Keratinocyte (primary cell): ENCODE results near the gene TNPO2. TPM values are rescaled to one million over a fixed set of nuclear protein-coding genes. Genes with fewer than 3 reads are reported as not detected.

Source experiments
- DNase-seq: peaks from one replicate; pipeline ENCODE4 v3.0.0-alpha.2; 2011; ENCODE audit warnings: low read depth, missing footprints, low spot score
- FAIRE-seq: peaks from 2 replicates; lab custom pipeline; 2011; peaks lifted over from hg19 to GRCh38; lab: Jason Lieb, UNC
- H2AFZ ChIP-seq: 2 replicates; pipeline ENCODE4 v1.6.0; 2012; ENCODE audit warnings: low read length, control low read depth, inconsistent platforms; ENCODE audit not compliant: control insufficient read depth
- H3K27ac ChIP-seq: 2 replicates; pipeline ENCODE4 v1.5.1; 2011; ENCODE audit warnings: low read length; ENCODE audit not compliant: control insufficient read depth, insufficient read depth
- H3K27me3 ChIP-seq: 3 replicates; pipeline ENCODE4 v1.6.0; 2011; ENCODE audit warnings: low read length; ENCODE audit not compliant: control insufficient read depth, insufficient read depth; ENCODE audit errors: extremely low read depth
- H3K36me3 ChIP-seq, 2 experiments: 2 replicates in 1 of 2; 3 replicates in 1 of 2; pipeline ENCODE4 v1.5.1; 2011; ENCODE audit warnings: low read length in 2 of 2, mild to moderate bottlenecking in 1 of 2; ENCODE audit not compliant: control insufficient read depth in 2 of 2, insufficient read depth in 2 of 2; ENCODE audit errors: extremely low read depth in 1 of 2
- H3K4me1 ChIP-seq: 3 replicates; pipeline ENCODE4 v1.5.1; 2011; ENCODE audit warnings: low read length; ENCODE audit not compliant: control insufficient read depth, insufficient read depth; ENCODE audit errors: extremely low read depth
- H3K4me2 ChIP-seq: 3 replicates; pipeline ENCODE4 v1.6.0; 2011; ENCODE audit warnings: low read depth, low read length; ENCODE audit not compliant: control insufficient read depth, insufficient read depth; ENCODE audit errors: extremely low read depth
- H3K4me3 ChIP-seq, 3 experiments: fragments of 200-600 bp in 1 of 3; sonication (generic) in 1 of 3; 2 replicates in 2 of 3; 3 replicates in 1 of 3; pipeline ENCODE4 v1.5.1; 2011 to 2016; ENCODE audit warnings: low read length in 3 of 3, mild to moderate bottlenecking in 3 of 3, control low read depth in 2 of 3, inconsistent platforms in 1 of 3, low read depth in 1 of 3, mixed read lengths in 1 of 3, mixed run types in 1 of 3, moderate library complexity in 1 of 3; ENCODE audit not compliant: control insufficient read depth in 2 of 3, insufficient read depth in 2 of 3; ENCODE audit errors: extremely low read depth in 1 of 3
- H3K79me2 ChIP-seq: 2 replicates; pipeline ENCODE4 v1.6.0; 2012; ENCODE audit warnings: low read length; ENCODE audit not compliant: control insufficient read depth, insufficient read depth
- H3K9ac ChIP-seq: 3 replicates; pipeline ENCODE4 v1.6.0; 2011; ENCODE audit warnings: low read length; ENCODE audit not compliant: control insufficient read depth, insufficient read depth; ENCODE audit errors: extremely low read depth
- H3K9me1 ChIP-seq: 3 replicates; pipeline ENCODE4 v1.6.0; 2011; ENCODE audit warnings: low read length; ENCODE audit not compliant: control insufficient read depth, insufficient read depth; ENCODE audit errors: extremely low read depth
- H3K9me3 ChIP-seq: 2 replicates; pipeline ENCODE4 v1.5.1; 2012; ENCODE audit warnings: low read depth, low read length; ENCODE audit not compliant: control insufficient read depth
- H4K20me1 ChIP-seq: 3 replicates; pipeline ENCODE4 v1.6.0; 2011; ENCODE audit warnings: low read length; ENCODE audit not compliant: control insufficient read depth, insufficient read depth; ENCODE audit errors: extremely low read depth
- EZH2 ChIP-seq: IDR thresholded peaks from one replicate; pipeline ENCODE4 v1.6.1; 2012; ENCODE audit warnings: inconsistent platforms, mild to moderate bottlenecking, low read length, moderate library complexity
- dilution Hi-C: fragments of 300-500 bp; cut with MboI; formaldehyde crosslinking; loops from one replicate; pipeline ENCODE4 v1.7.0; 2020; ENCODE audit warnings: low sequenced_read_pairs; ENCODE audit not compliant: extremely low pct_ligation_motif_present
- polyA plus RNA-seq, 5 experiments: library from polyadenylated mRNA; depleted of rRNA in 3 of 5; stranded (reverse) in 3 of 5; stranded (forward) in 1 of 5; unstranded in 1 of 5; fragments of >200 nt; gene quantifications; 1 replicate in 1 of 5; 2 replicates in 3 of 5; 3 replicates in 1 of 5; pipeline versions ENCODE4 v1.2.1 to v1.2.3, GENCODE V29; 2011 to 2012; ENCODE audit warnings: missing spikeins in 2 of 5, low read depth in 1 of 5, low replicate concordance in 1 of 5
- TF ChIP-seq, protein P1 (sequence below), 3 experiments: IDR thresholded peaks in 1 of 3; conservative IDR thresholded peaks in 1 of 3; optimal IDR thresholded peaks in 1 of 3; 2 replicates in 2 of 3; 3 replicates in 1 of 3; pipeline versions ENCODE3 to v1.5.1; 2011; ENCODE audit warnings: low read length in 3 of 3, mild to moderate bottlenecking in 3 of 3, moderate library complexity in 2 of 3, control low read depth in 1 of 3, inconsistent platforms in 1 of 3; ENCODE audit not compliant: insufficient read depth in 2 of 3; ENCODE audit errors: extremely low read depth in 1 of 3

The TNPO2 gene
- polyA plus RNA-seq, 1 donor (not counting 4 experiments of a cell fraction or from before 2014, with no cell fraction given), result 75.3 TPM

DNA sequence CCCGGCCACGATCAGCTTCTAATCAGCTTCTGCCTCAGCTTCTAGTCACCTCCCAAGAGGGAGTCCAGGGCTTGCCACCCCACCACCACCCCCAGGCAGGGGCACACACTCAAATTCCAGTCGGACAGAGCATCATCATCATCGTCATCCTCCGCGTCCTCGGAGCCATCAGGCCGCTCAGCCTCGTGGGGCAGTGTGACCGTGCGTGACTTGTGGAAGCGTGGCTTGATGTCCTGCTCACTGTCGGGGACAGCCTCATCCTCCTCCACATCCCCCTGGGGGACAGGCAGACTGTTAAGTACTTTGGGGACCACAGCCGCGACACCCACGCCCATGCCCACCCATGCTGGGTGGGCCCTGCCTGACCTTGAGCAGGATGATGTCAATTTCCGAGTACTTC lies 12.5 kb downstream of the TNPO2 start:
- FAIRE-seq, result no peak
- Histone ChIP-seq H3K36me3 (peaks cover 49 to 60% of the 10 kb centered on the region in 2 experiments), H3K9me1 (no peaks in the 10 kb centered on the region), H3K4me1 (no peaks in the 10 kb centered on the region), H2AFZ (no peak overlapping the region), H3K4me3 (no peak overlapping the region), H3K79me2 (peaks cover 27% of the 10 kb centered on the region), H3K27ac (no peak overlapping the region), H3K4me2 (no peak overlapping the region), H4K20me1 (peaks cover 4% of the 10 kb centered on the region), H3K27me3 (no peaks in the 10 kb centered on the region), H3K9me3 (no peaks in the 10 kb centered on the region), H3K9ac (no peak overlapping the region)
- dilution Hi-C loops, result no loop called here
- DNase-seq, result no peak
- TF ChIP-seq, protein P1, sequence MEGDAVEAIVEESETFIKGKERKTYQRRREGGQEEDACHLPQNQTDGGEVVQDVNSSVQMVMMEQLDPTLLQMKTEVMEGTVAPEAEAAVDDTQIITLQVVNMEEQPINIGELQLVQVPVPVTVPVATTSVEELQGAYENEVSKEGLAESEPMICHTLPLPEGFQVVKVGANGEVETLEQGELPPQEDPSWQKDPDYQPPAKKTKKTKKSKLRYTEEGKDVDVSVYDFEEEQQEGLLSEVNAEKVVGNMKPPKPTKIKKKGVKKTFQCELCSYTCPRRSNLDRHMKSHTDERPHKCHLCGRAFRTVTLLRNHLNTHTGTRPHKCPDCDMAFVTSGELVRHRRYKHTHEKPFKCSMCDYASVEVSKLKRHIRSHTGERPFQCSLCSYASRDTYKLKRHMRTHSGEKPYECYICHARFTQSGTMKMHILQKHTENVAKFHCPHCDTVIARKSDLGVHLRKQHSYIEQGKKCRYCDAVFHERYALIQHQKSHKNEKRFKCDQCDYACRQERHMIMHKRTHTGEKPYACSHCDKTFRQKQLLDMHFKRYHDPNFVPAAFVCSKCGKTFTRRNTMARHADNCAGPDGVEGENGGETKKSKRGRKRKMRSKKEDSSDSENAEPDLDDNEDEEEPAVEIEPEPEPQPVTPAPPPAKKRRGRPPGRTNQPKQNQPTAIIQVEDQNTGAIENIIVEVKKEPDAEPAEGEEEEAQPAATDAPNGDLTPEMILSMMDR (optimal IDR thresholded peaks at IDR 0.05 in 1 of 3, IDR thresholded peaks at IDR 0.05 in 1 of 3, conservative IDR thresholded peaks at IDR 0.05 in 1 of 3; ENCODE audit: extremely low read depth in 1 of 3, insufficient read depth in 2 of 3, low read length in 3 of 3), result no peak
- no peak for TF ChIP-seq EZH2

DNA sequence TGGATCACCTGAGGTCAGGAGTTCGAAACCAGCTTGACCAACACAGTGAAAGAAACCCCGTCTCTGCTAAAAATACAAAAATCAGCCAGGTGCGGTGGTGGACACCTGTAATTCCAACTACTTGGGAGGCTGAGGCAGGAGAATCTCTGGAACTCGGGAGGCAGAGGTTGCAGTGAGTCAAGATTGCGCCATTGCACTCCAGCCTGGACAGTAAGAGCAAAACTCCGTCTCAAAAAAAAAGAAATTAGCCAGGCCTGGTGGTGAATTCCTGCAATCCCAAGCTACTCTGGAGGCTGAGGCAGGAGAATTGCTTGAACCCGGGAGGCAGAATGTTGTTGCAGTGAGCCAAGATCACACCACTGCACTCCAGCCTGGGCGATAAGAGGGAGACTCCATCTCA lies 15.1 kb downstream of the TNPO2 start:
- no peaks in the 10 kb centered on the region for H4K20me1 ChIP-seq
- H3K9me3 ChIP-seq, result no peaks in the 10 kb centered on the region
- DNase-seq (no peak), FAIRE-seq (no peak)
- H3K9ac ChIP-seq, result no peak overlapping the region
- no peak overlapping the region for H3K27ac ChIP-seq
- H3K9me1 ChIP-seq, result no peaks in the 10 kb centered on the region
- no peaks in the 10 kb centered on the region for H3K4me1 ChIP-seq
- no peak for TF ChIP-seq EZH2
- TF ChIP-seq, protein P1 (optimal IDR thresholded peaks at IDR 0.05 in 1 of 3, IDR thresholded peaks at IDR 0.05 in 1 of 3, conservative IDR thresholded peaks at IDR 0.05 in 1 of 3; ENCODE audit: extremely low read depth in 1 of 3, insufficient read depth in 2 of 3, low read length in 3 of 3), result no peak
- no peaks in the 10 kb centered on the region for H3K27me3 ChIP-seq
- H3K4me3 ChIP-seq, result no peak overlapping the region
- dilution Hi-C loops, result no loop called here
- no peak overlapping the region for H3K4me2 ChIP-seq
- peaks cover 15% of the 10 kb centered on the region for H3K79me2 ChIP-seq
- H2AFZ ChIP-seq, result no peak overlapping the region
- H3K36me3 ChIP-seq, result peaks cover 43 to 58% of the 10 kb centered on the region in 2 experiments
